HUES48 (cell line): ENCODE results near the gene CNTN4.

Experiments used
- H3K27ac ChIP-seq: one replicate; pipeline ENCODE4 v1.7.0; 2013; ENCODE audit warnings: low read depth, low read length, inconsistent platforms
- H3K27me3 ChIP-seq: 2 replicates; pipeline ENCODE4 v1.6.1; 2013; ENCODE audit warnings: mild to moderate bottlenecking, low read length; ENCODE audit not compliant: control insufficient read depth, insufficient read depth
- H3K36me3 ChIP-seq: 2 replicates; pipeline ENCODE4 v1.6.1; 2013; ENCODE audit warnings: low read length; ENCODE audit not compliant: control insufficient read depth, insufficient read depth
- H3K4me1 ChIP-seq: 2 replicates; pipeline ENCODE4 v1.6.1; 2013; ENCODE audit warnings: mild to moderate bottlenecking, low read length; ENCODE audit not compliant: control insufficient read depth, insufficient read depth
- H3K4me3 ChIP-seq: 2 replicates; pipeline ENCODE4 v1.5.1; 2013; ENCODE audit warnings: mild to moderate bottlenecking, low read depth, low read length
- H3K9ac ChIP-seq: 2 replicates; pipeline ENCODE4 v1.6.1; 2013; ENCODE audit warnings: mild to moderate bottlenecking, low read depth, low read length, moderate library complexity
- H3K9me3 ChIP-seq: 2 replicates; pipeline ENCODE4 v1.6.1; 2013; ENCODE audit warnings: low read length; ENCODE audit not compliant: control insufficient read depth, insufficient read depth

CNTN4 gene

DNA sequence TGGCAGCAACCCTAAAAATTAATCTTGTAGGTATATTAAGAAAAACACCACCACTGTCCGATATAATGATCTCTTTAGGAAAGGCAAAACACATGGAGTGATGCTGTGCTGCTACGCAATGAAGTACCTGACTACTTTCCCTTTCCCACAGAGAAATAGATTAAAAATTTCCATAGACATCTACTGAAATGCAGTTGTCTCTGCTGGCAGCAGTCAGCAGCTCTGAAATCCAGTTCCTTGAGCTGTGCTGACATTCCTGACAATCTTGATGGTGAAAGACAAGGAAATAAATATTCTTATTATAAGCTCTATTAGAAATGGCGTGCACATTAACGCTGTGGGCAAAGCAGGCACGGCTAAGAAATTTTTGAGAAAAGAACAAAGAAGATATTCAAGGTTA, 723.9 kb downstream of the CNTN4 start:
- H3K9me3 ChIP-seq: no peaks in the 10 kb centered on the region
- no peaks in the 10 kb centered on the region for H3K36me3 ChIP-seq
- no peak overlapping the region for H3K4me3 ChIP-seq
- no peaks in the 10 kb centered on the region for H3K4me1 ChIP-seq
- no peaks in the 10 kb centered on the region for H3K27me3 ChIP-seq
- no peak overlapping the region for H3K27ac ChIP-seq
- no peak overlapping the region for H3K9ac ChIP-seq

DNA sequence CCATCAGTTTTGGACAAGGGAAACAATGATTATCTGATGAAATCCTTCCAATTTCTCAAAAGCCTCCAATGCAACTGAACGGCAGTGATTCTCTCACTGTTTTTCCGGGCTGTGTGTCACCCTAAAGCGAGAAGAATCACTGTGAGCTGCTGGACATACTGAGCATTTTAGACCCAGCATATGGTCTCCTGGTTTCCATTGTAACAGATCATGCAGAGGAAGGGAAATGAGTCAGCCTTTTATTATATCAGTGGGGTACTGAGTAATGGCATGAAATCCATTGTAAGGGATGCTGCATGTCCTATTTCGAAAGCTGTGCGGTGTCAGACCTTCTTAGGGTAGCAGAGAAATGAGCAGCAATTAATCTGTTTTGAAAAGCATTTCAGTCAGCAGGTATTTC, 724.4 kb downstream of the CNTN4 start:
- H3K27me3 ChIP-seq: no peaks in the 10 kb centered on the region
- no peak overlapping the region for H3K27ac ChIP-seq
- H3K36me3 ChIP-seq: no peaks in the 10 kb centered on the region
- H3K4me3 ChIP-seq: no peak overlapping the region
- H3K4me1 ChIP-seq: no peaks in the 10 kb centered on the region
- no peaks in the 10 kb centered on the region for H3K9me3 ChIP-seq
- H3K9ac ChIP-seq: no peak overlapping the region

DNA sequence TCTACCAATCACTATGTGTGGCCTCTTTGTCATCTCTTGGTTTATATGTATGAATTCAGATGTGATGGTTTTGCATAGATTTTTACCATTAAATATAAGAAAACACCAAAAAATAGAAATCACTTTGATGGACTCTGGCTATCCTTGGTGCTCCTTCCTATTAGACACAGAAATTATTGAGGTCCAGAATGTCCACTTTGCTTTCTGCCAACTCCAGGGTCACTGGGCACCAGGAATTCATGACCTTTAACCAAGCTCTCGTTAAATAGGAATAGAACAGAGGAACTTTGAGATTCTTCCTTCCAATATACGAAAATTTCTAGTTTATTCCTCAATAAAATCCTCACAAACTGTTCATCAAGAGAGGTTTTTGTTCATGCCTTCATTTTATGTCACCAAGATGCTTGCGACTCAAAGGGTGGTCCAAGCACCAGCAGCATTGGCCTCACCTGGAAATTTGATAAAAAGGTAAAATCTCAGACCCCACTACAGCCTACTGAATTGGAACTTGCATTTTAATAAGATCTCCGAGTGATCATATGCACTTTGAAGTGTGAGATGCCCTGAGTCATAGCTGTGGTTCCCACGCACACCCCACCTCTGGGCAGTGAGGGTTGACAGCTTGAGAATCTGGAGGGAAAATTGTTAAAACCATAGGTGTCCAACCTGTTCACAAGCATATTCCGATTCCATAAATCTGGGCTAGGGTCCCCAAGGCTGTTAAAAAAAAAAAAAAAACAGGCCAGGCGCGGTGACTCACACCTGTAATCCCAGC, 725.0 kb downstream of the CNTN4 start:
- H3K27me3 ChIP-seq: no peaks in the 10 kb centered on the region
- no peak overlapping the region for H3K27ac ChIP-seq
- no peak overlapping the region for H3K4me3 ChIP-seq
- no peaks in the 10 kb centered on the region for H3K36me3 ChIP-seq
- H3K4me1 ChIP-seq: no peaks in the 10 kb centered on the region
- no peak overlapping the region for H3K9ac ChIP-seq
- H3K9me3 ChIP-seq: no peaks in the 10 kb centered on the region

DNA sequence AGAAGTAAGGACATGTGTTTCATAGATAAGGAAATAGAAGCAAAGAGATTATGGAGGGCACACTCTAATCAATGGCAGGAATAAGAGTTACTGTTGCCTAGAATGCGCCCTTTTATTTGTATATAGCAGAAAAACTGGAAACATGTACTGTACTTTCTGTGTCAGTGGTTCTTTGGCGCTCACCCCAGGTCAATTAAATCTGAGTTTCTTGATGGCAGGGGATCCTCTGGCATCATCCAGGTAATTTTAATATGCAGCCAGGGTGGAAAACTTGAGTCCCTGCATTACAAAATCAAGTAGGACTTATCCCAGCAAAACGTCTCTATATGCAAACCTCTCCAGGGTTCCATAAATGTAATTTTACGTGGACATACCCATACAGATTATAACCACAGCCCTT, 727.4 kb downstream of the CNTN4 start:
- Histone ChIP-seq H3K9me3 (no peaks in the 10 kb centered on the region), H3K4me3 (no peak overlapping the region), H3K9ac (no peak overlapping the region), H3K4me1 (no peaks in the 10 kb centered on the region), H3K27me3 (no peaks in the 10 kb centered on the region), H3K27ac (no peak overlapping the region), H3K36me3 (no peaks in the 10 kb centered on the region)

DNA sequence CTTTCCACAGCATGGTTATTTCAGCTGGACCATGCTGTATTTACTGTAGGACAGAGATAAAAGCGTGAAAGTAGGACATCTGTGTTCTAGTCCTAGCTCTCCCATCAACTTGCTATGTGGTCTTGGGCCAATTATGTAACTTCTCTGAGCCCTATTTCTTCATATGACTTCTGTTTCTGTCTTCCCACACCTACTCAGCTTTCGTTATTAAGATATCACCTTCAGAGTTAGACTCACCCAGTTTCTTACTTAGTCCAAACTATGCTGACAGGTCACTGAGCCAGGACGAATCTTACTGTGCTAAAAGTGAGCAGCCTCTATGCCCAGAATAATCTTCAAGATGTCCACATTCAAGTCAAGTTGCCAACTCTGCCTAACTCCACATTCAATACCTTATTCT, 727.8 kb downstream of the CNTN4 start:
- Histone ChIP-seq H3K4me1 (no peaks in the 10 kb centered on the region), H3K27me3 (no peaks in the 10 kb centered on the region), H3K4me3 (no peak overlapping the region), H3K36me3 (no peaks in the 10 kb centered on the region), H3K9ac (no peak overlapping the region), H3K27ac (no peak overlapping the region), H3K9me3 (no peaks in the 10 kb centered on the region)

DNA sequence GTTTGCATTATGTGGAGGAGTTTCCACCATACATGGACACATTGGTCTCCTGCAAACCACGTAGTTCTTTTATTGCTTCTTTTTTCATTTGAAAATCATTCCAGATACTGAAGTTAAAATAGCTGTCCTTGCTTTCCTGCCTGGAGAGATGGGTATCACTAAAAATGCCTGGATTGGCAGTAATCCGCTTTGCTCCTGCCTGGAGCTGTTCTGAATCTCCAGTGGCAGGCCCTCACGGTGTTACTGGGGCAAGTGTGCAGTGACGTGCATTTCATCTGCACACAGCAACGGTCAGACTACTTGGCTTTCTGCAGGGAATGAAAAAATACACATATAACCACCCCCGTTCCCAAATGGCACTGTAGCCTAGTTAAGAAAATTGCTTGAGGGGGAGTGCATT, 738.6 kb downstream of the CNTN4 start:
- Histone ChIP-seq H3K4me3 (no peak overlapping the region), H3K27me3 (no peaks in the 10 kb centered on the region), H3K9me3 (no peaks in the 10 kb centered on the region), H3K4me1 (no peaks in the 10 kb centered on the region), H3K36me3 (no peaks in the 10 kb centered on the region), H3K27ac (no peak overlapping the region), H3K9ac (no peak overlapping the region)

DNA sequence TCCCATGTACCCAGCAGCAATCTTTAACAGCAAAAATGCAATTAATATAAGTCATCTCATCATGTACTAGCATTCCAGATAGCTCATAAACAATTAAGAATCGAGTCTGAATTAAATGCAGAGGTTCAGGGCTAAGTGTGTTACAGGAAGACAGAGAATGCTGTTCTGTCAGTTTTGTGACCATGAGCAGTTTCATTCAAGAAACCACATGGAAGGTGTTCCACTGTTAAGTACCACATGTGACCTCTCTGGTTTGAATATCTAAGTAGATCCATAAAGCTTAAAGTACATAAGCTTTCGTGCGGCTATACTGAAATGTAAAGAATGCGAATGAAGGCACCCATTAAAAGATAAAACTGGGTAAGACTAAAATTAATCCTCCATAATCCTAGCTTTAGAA, 739.2 kb downstream of the CNTN4 start:
- Histone ChIP-seq H3K4me3 (no peak overlapping the region), H3K4me1 (no peaks in the 10 kb centered on the region), H3K36me3 (no peaks in the 10 kb centered on the region), H3K9me3 (no peaks in the 10 kb centered on the region), H3K27me3 (no peaks in the 10 kb centered on the region), H3K9ac (no peak overlapping the region), H3K27ac (no peak overlapping the region)

DNA sequence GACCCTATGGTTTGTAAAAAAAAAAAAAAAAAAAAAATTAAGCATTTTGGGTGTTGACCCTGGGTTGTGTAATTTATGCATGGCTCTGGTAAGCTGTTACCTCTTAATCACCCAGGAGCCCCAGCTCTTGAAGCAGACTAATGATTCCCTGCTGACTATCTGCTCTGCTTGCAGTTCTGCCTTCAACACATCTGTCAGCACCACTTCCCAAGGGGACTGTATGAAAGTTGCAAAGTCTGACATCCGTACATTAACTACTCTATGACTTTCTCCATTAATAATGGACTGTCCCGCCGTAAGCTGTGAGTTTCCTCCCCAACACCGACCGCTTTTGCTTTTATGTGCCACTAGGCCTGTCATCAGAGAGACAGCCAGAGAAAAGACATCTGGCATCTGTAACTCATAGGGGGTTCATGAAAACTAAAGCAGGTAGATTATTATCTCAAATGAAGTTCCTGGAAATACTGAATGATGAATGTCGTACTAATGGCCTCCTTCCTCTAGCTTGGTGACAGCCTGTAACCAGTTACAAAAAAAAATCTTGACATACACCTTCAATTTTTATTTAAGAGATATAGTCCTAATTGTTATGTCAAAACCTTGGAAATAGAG, 740.0 kb downstream of the CNTN4 start:
- Histone ChIP-seq H3K27me3 (no peaks in the 10 kb centered on the region), H3K9ac (no peak overlapping the region), H3K36me3 (no peaks in the 10 kb centered on the region), H3K9me3 (no peaks in the 10 kb centered on the region), H3K4me3 (no peak overlapping the region), H3K4me1 (no peaks in the 10 kb centered on the region), H3K27ac (no peak overlapping the region)

DNA sequence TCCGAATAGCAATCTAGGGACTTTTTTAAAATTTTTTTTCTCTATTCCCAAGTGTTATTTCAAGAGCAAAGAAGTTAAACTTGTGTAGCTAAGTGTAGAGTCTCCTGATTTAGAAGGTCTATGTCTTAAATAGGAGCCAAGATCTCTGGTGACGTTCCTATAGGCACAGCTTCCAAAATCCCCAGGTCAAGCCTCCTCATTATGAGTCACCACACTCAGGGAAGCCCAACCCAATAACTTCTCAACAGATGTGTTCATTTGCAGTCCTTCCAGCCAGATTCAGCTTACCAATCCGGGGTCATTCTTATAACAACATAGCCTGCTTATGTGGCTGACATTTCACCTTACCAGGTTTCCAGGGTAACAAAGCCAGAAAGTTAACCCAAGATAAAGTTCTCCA, 741.2 kb downstream of the CNTN4 start:
- no peak overlapping the region for H3K4me3 ChIP-seq
- no peaks in the 10 kb centered on the region for H3K27me3 ChIP-seq
- H3K4me1 ChIP-seq: no peaks in the 10 kb centered on the region
- H3K36me3 ChIP-seq: no peaks in the 10 kb centered on the region
- no peaks in the 10 kb centered on the region for H3K9me3 ChIP-seq
- H3K9ac ChIP-seq: no peak overlapping the region
- H3K27ac ChIP-seq: no peak overlapping the region

DNA sequence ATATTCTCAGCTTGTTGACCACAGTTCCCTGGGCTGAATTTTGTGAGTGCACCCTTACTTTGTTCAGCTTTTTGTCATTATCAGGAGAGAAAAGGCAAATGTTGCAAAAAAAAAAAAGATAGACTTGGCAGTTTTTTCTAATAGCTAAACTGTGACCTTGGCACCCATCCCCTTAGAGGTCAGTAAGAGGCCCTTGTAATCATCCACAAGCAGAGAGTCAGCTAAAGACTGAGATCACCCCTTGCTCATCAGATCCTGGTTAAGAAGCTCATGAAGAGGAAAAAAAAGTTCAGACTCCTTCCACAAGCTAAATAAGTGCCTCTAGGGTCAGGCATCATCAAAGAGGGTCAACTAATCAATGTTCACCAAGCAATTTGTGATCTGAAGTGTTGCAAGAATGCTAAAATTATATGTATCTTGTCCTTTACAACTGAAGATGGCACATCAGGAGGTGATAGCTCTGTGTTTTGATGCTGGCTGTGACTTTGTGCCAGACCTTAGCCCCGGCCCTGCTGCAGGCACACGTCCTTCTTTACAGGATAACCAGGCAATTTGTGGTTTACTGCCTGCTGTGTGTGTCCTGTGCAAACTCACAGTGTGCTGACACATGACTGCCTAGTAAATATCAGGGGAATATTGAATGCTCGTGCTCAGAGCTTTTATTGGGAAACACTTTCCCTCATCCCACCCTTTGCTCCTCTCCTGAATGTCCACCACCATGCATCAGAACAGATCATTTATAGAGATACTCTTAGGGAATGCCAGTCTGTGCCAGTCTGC, 748.6 kb downstream of the CNTN4 start:
- Histone ChIP-seq H3K4me3 (no peak overlapping the region), H3K27ac (no peak overlapping the region), H3K9me3 (no peaks in the 10 kb centered on the region)

DNA sequence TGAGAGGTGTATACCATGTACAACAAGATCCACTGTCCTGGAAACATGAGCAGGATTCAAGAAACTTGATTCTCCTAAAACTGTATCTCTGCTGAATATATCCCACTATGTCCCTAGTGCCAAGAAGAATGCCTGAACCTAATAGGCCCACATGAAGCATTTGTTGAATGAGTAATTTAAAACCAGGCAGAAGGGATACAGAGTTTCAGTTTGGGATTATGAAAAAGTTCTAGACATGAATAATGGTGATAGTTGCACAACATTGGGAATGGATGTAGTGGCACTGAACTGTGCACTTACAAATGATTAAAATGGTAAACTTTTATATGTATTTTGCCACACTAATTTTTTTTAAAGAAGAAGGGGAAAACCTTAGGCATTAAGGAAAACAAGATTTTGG, 750.4 kb downstream of the CNTN4 start:
- Histone ChIP-seq H3K36me3 (no peaks in the 10 kb centered on the region), H3K9me3 (no peaks in the 10 kb centered on the region), H3K4me3 (no peak overlapping the region), H3K9ac (no peak overlapping the region), H3K27me3 (no peaks in the 10 kb centered on the region), H3K4me1 (no peaks in the 10 kb centered on the region), H3K27ac (no peak overlapping the region)

More for the DNA sequence above, 748.6 kb downstream of the CNTN4 start:
- Histone ChIP-seq H3K9ac (no peak overlapping the region), H3K27me3 (no peaks in the 10 kb centered on the region), H3K36me3 (no peaks in the 10 kb centered on the region), H3K4me1 (no peaks in the 10 kb centered on the region)
